Measurements from ENCODE around the gene PTPRQ. TPM values are rescaled to one million over a fixed set of nuclear protein-coding genes. Genes with fewer than 3 reads are reported as not detected.

The PTPRQ gene
- total RNA-seq, 1 experiment from 2014 or later: not detected

- no peak for TF ChIP-seq ATF6 (CRISPR knock-in tag; IDR thresholded peaks at IDR 0.05)
Observed at GRCh38 chr12:80692114-80692513, 248.1 kb downstream of the PTPRQ start (continued).

- H3K4me1 Mint-ChIP-seq: peaks cover under 1% of the 10 kb centered on the region
- H3K27ac Mint-ChIP-seq: no peak overlapping the region
- TF ChIP-seq ATF3 (CRISPR knock-in tag; conservative IDR thresholded peaks at IDR 0.05) (no peak), ZNF512 (CRISPR knock-in tag; IDR thresholded peaks at IDR 0.05; ENCODE audit: borderline replicate concordance) (no peak), PRDM15 (CRISPR knock-in tag; IDR thresholded peaks at IDR 0.05) (no peak), MLX (CRISPR knock-in tag; IDR thresholded peaks at IDR 0.05) (no peak), ATF2 (CRISPR knock-in tag; IDR thresholded peaks at IDR 0.05; ENCODE audit: borderline replicate concordance, low read depth) (no peak), JUN (CRISPR knock-in tag; IDR thresholded peaks at IDR 0.05) (no peak), MXD4 (CRISPR knock-in tag; IDR thresholded peaks at IDR 0.05; ENCODE audit: borderline replicate concordance) (no peak), ATF6 (CRISPR knock-in tag; IDR thresholded peaks at IDR 0.05) (no peak), ZNF671 (CRISPR knock-in tag; IDR thresholded peaks at IDR 0.05) (no peak), ESRRA (CRISPR knock-in tag; IDR thresholded peaks at IDR 0.05; ENCODE audit: borderline replicate concordance) (no peak), CDX4 (CRISPR knock-in tag; IDR thresholded peaks at IDR 0.05; ENCODE audit: borderline replicate concordance) (no peak), ZNF396 (CRISPR knock-in tag; IDR thresholded peaks at IDR 0.05; ENCODE audit: borderline replicate concordance) (no peak), RELA (CRISPR knock-in tag; IDR thresholded peaks at IDR 0.05; ENCODE audit: borderline replicate concordance) (no peak), TCF7 (CRISPR knock-in tag; IDR thresholded peaks at IDR 0.05; ENCODE audit: low read depth) (no peak), TP53 (CRISPR knock-in tag; IDR thresholded peaks at IDR 0.05) (no peak), ZNF425 (CRISPR knock-in tag; conservative IDR thresholded peaks at IDR 0.05) (no peak), CREM (CRISPR knock-in tag; IDR thresholded peaks at IDR 0.05) (no peak), IRF2 (CRISPR knock-in tag; IDR thresholded peaks at IDR 0.05; ENCODE audit: borderline replicate concordance, low read depth) (no peak)
- H3K9me3 Mint-ChIP-seq: no peaks in the 10 kb centered on the region
- no peaks in the 10 kb centered on the region for H3K36me3 Mint-ChIP-seq
- H3K4me3 Mint-ChIP-seq: no peak overlapping the region
- ATAC-seq (no peak), DNase-seq (ENCODE audit: low spot score) (no peak)
- ChIA-PET POLR2A (no interaction called here), CTCF (interaction anchor here (1.8 kb wide), 1 partner anchor 13 kb away, joined by 5 read pairs; no protein-coding TSS in a partner anchor)
- H3K27me3 Mint-ChIP-seq (ENCODE audit: low read depth): 0 out of 2 replicates have a peak, but pooled peaks cover under 1% of the 10 kb centered on the region
Observed at GRCh38 chr12:80697270-80697887, 253.3 kb downstream of the PTPRQ start.
